Transverse colon (tissue), 4 donors: ENCODE results near the gene LAMA2.

Source experiments
- EP300 ChIP-seq: sonication (generic); formaldehyde crosslinking; IDR thresholded peaks from one replicate; pipeline ENCODE4 v1.6.1; 2017; ENCODE audit warnings: antibody characterized with exemption, low read depth
- POLR2A ChIP-seq: fragments of 450-650 bp; IDR thresholded peaks from one replicate; pipeline ENCODE4 v1.6.1; 2016; ENCODE audit warnings: antibody characterized with exemption, mild to moderate bottlenecking, moderate library complexity
- POLR2AphosphoS5 ChIP-seq, 3 donors: sonication (generic); formaldehyde crosslinking; IDR thresholded peaks; one replicate each; pipeline ENCODE4 v1.6.1; 2016; ENCODE audit warnings: antibody characterized with exemption in 3 of 3
- TF ChIP-seq, protein P1 (sequence below), 5 experiments: fragments of 200-600 bp in 3 of 5; fragments of 450-650 bp in 2 of 5; sonication (generic) in 3 of 5; IDR thresholded peaks; 1 replicate in 2 of 5; 2 replicates in 3 of 5; pipeline ENCODE4 v1.5.1; 2016 to 2017; ENCODE audit warnings: antibody characterized with exemption in 5 of 5, inconsistent platforms in 3 of 5, mild to moderate bottlenecking in 2 of 5, moderate library complexity in 1 of 5

- TF ChIP-seq, protein P1, sequence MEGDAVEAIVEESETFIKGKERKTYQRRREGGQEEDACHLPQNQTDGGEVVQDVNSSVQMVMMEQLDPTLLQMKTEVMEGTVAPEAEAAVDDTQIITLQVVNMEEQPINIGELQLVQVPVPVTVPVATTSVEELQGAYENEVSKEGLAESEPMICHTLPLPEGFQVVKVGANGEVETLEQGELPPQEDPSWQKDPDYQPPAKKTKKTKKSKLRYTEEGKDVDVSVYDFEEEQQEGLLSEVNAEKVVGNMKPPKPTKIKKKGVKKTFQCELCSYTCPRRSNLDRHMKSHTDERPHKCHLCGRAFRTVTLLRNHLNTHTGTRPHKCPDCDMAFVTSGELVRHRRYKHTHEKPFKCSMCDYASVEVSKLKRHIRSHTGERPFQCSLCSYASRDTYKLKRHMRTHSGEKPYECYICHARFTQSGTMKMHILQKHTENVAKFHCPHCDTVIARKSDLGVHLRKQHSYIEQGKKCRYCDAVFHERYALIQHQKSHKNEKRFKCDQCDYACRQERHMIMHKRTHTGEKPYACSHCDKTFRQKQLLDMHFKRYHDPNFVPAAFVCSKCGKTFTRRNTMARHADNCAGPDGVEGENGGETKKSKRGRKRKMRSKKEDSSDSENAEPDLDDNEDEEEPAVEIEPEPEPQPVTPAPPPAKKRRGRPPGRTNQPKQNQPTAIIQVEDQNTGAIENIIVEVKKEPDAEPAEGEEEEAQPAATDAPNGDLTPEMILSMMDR (IDR thresholded peaks at IDR 0.05) = no peak
- TF ChIP-seq EP300 = no peak
- TF ChIP-seq POLR2A = no peak
- no peak for TF ChIP-seq POLR2AphosphoS5 (IDR thresholded peaks at IDR 0.05)
Measured at GRCh38 chr6:129417416-129418086, 534.6 kb downstream of the LAMA2 start.
